GM19397 (cell line): ENCODE measurements around the gene ALPK1.
"Not testable (repeated sequence)": the region's sequence is repeated elsewhere in the genome, so short reads cannot be mapped to it uniquely, and the experiment has no call there.

Source experiments
- ATAC-seq: cut with Tn5 transposase; IDR thresholded peaks from one replicate; pipeline ENCODE4 v1.9.1; 2021; ENCODE audit warnings: mild to moderate bottlenecking, moderate library complexity; ENCODE audit not compliant: unreplicated experiment

Gene ALPK1

DNA sequence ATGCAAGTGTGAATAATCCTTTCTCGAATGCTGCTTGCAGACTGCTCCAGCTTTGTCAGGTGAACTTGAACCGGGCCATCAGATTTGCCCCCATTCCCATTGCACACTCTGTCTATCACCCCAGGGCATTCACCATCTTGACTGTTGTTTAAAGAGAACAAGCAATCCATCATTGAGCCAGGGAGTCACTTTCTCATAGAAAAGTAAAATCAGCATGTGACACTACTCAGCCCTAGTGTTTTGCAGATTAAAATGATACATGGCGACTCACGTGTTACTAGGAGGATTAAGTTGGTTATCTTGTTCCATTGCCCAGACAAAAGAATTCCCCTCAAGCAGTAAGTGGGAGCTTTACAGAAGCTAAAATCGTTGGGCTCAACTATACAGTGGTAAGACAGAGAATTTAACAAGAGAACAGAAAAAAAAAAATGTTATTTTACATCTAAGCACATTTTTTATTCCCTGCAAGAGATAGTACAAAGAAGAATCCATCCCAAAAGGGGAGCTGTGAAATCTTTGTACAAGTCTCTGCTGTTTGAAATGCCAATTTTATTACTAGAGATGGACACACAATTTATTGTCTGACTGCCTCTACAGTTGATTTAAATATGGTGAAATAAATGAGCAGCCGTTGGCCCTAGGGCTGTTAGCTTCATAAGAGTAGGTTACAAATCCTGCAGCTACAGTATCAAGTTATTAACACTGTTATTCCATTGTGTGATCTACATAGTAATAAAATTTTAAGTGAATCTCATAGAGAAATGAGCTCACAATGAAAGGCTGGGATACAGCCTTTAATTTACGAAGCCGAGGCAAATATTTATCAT is 151.3 kb downstream of the ALPK1 start:
- no peak for ATAC-seq

DNA sequence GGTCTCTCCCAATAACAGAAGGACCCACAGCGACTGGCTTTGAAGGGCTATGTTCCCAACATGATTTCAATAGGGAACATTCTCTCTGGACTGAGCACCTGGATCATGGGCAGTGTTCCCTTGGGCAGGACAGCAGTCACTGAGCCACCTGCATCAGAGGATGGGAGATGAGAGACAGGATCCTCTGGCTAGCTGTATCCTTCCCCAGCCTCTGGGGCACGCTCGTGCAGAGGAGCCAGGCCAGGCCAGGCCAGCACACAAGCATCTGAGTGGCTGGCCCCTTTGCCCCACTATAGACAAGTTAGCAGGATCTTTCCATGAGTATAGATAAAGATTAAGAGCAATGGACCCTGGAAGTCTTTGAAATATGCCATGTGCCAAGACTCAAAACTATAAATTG is 152.5 kb downstream of the ALPK1 start:
- ATAC-seq: no peak

DNA sequence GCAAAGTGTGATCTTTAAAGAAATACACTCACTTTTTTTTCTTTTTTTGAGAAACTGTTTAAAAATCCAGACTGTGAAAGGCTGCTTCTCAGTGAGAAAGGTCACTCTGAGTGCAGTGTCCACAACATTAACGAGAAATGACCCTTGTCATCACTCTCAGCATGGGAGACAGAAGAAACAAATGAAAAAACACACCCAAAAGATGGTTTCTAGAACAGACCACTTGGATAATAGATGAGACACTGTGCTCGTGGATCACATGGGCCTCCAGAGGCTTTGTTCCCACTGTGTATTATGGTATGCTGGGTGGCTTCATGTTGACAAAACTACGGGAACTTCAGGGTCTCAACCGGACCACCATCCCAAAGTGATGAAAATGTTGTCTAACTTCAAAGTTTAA is 153.9 kb downstream of the ALPK1 start:
- no peak for ATAC-seq

DNA sequence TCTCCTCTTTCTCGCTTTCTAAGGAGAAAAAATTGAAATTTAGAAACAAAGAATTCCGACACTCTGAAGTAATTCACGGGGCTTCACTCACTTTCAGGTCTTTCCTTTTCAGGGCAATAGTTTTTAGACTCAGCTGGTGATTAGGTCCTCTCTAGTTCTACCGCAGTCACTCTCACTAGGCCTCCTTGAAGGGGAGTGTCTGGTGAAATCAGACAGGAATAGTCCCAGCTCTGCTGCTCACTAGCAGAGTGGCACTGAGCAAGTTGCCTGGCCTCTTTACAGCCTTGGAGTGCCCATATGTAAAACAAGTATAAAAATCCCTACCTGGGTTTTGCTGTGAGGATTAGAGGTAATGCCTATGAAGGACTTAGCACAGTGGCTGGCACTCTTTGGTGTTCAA is 154.7 kb downstream of the ALPK1 start:
- no peak for ATAC-seq

DNA sequence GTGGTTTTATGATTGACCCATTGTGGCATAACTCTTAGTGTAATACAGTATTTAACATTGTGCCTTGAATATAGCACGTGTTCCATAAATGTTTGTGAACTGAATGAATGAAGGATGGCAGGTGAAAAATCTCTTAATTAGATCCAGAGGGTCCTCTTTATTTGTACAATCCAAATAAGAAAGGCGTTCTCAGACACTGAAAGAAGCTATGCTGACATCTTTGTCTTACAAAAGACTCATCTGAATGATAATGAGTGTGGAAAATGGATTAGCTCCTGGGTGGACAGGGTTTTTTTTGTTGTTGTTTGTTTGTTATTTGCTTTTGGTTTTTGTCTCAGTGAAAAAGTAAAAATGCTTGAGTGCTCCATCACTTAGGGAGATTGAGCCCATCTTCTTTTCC is 156.2 kb downstream of the ALPK1 start:
- ATAC-seq: no peak

DNA sequence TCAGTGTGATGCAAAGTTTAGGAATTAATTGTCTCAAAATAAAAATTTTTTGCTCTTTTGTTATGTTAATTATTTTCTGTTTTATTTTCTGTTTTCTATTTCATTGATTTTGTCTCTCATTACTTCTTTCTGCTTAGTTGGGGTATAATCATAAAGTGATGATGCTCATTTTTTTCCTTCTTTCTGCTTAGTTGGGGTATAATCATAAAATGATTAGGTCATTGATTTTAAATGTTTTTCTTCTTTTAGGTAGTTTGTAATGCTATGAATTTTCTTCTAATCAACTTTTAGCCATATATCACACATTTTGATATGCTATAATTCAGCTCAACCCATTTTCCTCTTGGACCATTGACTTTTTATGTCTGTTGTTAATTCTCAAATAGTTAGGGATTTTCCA is 175.1 kb downstream of the ALPK1 start:
- ATAC-seq: no peak

DNA sequence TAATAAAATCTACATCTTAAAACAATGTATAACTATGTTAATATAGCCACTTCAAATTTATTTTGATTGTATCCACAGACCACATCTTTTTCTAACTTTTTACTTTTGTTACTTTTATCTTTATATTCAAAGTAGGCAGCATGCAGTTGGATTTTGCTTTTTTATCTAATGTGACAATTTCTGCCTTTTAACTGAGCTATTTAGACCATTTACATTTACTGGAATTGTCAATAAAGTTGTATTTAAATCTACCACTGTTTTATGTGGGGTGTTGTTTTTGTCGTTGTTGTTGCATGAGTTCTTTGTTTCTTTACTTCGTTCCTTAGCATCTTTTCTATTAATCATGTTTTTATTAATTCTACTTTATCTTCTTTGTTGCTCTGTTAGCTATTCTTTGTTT is 176.8 kb downstream of the ALPK1 start:
- ATAC-seq: no peak

DNA sequence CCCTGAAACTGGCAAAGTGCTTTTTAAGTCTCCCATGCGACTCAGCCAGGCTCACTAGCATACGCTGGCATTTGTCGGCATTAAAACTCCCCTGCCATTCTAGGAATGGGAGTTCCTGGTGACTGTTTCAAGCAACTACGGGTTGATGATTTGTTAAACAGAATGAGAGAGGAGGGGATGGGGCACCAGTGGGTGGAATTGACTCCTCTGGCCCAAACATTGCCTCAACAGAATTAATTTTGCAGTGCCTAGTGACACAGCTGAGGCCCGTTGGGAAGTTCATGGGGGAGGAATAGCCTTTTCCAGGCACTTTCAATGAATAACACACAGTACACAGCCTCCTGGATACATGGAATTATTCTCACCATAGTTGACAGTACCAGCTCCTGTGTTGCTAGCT is 188.8 kb downstream of the ALPK1 start:
- no peak for ATAC-seq

DNA sequence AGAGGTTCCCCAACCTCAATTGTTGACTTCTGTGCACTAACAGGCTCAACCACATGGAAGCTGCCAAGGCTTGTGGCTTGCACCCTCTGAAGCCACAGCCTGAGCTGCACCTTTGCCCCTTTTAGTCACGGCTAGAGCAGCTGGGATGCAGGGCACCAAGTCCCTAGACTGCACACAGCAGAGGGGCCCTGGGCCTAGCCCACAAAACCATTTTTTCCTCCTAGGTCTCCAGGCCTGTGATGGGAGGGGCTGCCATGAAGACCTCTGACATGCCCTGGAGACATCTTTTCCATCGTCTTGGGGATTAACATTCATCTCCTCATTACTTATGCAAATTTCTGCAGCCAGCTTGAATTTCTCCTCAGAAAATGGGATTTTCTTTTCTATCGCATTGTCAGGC is 193.6 kb downstream of the ALPK1 start:
- not testable (repeated sequence) for ATAC-seq
